ENCODE results near the gene PTPRC. TPM values are rescaled to one million over a fixed set of nuclear protein-coding genes. Genes with fewer than 3 reads are reported as not detected.

Gene PTPRC
- total RNA-seq, 1 donor from 2014 or later = 33.4 TPM

DNA sequence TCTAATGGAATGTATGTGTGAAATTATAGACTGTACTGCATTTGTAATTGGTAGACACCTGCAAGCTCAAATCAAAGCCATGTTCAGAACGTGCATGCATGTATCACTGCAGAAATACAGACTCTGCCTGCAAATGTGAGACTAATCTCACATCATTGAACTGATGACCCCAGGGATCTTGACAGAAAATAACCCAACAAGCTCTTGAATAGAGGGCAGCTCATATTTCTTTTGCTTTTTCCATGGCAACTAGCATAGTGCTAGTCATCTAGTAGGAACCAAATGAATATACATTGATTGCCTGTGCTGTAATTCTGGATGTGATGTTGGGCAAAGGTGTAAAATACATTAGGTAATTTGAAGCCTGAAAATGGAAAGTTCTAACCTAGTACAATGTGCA, 62.4 kb downstream of the PTPRC start:
- Histone ChIP-seq H3K4me3 (no peak overlapping the region), H3K36me3 (no peaks in the 10 kb centered on the region), H3K4me1 (no peaks in the 10 kb centered on the region), H3K27me3 (no peaks in the 10 kb centered on the region), H3K27ac (no peak overlapping the region), H3K9me3 (no peaks in the 10 kb centered on the region)
- DNase-seq (ENCODE audit: extremely low spot score in 2 of 2) = no peak
- TF ChIP-seq POLR2AphosphoS5 (IDR thresholded peaks at IDR 0.05; ENCODE audit: insufficient read depth in 1 of 2, low read depth in 1 of 2) = no peak
- TF ChIP-seq, protein P1, sequence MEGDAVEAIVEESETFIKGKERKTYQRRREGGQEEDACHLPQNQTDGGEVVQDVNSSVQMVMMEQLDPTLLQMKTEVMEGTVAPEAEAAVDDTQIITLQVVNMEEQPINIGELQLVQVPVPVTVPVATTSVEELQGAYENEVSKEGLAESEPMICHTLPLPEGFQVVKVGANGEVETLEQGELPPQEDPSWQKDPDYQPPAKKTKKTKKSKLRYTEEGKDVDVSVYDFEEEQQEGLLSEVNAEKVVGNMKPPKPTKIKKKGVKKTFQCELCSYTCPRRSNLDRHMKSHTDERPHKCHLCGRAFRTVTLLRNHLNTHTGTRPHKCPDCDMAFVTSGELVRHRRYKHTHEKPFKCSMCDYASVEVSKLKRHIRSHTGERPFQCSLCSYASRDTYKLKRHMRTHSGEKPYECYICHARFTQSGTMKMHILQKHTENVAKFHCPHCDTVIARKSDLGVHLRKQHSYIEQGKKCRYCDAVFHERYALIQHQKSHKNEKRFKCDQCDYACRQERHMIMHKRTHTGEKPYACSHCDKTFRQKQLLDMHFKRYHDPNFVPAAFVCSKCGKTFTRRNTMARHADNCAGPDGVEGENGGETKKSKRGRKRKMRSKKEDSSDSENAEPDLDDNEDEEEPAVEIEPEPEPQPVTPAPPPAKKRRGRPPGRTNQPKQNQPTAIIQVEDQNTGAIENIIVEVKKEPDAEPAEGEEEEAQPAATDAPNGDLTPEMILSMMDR (IDR thresholded peaks at IDR 0.05) = no peak
- no peak for TF ChIP-seq POLR2A (IDR thresholded peaks at IDR 0.05)
- intact Hi-C loops (cut with DNase I) = no loop called here

DNA sequence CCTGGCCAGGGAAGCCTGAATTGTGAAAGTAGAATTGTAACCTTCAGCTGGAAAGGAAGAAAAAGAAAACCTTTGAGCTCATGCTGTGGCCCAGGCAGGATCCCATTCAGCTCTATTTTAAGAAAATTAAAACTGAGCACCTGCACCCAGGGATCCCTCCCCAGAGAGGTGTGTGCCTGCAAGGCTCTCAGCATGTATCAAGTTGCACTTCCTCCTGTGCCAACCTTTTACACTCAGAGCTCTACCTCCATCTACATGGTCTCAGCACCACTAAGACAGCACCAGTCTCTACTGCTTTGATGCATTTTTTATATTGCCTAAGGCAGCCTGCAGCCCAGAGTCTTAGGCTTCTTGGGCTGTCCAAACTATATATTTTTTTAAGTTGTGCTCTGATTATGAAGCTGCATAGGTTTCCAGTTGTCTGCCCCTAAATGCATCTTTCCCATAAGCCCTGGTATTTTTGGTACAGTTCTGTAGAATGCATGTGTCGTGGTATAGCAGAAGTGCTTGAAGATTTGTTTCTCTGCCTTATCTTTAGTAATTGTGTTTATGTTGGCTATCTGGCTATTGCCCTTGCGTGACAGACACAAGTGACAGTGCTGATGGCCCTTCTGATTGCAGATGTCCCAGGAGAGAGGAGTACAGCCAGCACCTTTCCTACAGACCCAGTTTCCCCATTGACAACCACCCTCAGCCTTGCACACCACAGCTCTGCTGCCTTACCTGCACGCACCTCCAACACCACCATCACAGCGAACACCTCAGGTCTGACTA, 63.1 kb downstream of the PTPRC start:
- TF ChIP-seq, protein P1 (IDR thresholded peaks at IDR 0.05) = no peak
- TF ChIP-seq POLR2A (IDR thresholded peaks at IDR 0.05) (no peak), POLR2AphosphoS5 (IDR thresholded peaks at IDR 0.05; ENCODE audit: insufficient read depth in 1 of 2, low read depth in 1 of 2) (no peak)
- H3K9me3 ChIP-seq = no peaks in the 10 kb centered on the region
- H3K36me3 ChIP-seq = no peaks in the 10 kb centered on the region
- no peaks in the 10 kb centered on the region for H3K27me3 ChIP-seq
- intact Hi-C loops (cut with DNase I) = no loop called here
- no peak for DNase-seq (ENCODE audit: extremely low spot score in 2 of 2)
- H3K27ac ChIP-seq = no peak overlapping the region
- H3K4me1 ChIP-seq = no peaks in the 10 kb centered on the region
- no peak overlapping the region for H3K4me3 ChIP-seq

DNA sequence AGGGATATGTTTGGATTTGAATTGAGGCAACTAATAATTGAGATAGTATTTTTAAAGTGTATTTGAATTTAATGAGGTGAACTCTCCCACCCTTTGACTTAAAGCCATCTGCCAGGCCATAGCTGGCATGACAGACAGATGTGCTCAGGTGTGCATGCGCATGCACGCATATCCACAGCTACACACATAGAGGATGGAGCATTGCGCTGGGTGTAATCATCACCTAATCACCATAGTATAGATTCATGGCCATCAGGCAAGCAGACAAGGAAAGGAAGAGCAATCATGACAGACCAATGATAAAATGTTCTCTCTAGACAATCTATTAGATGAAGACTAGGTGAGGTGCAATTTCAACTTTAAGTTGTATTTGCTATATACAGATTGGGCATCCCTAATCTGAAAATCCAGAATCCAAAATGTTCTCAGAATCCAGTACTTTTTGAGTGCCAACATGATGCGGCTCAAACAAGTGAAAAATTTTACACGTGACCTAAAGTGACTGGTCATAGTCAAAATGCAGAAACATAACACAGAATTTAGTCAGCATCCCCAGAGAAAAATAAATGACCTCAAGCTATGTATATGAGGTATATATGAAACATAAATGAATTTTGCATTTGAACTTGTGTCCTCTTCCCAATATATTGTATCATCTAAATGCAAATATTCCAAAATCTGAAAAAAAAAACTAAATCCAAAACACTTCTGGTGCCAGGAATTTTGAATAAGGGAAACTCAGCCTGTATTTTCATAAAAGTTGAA, 70.1 kb downstream of the PTPRC start:
- no peak overlapping the region for H3K4me3 ChIP-seq
- no peaks in the 10 kb centered on the region for H3K4me1 ChIP-seq
- no peak overlapping the region for H3K27ac ChIP-seq
- DNase-seq (ENCODE audit: extremely low spot score in 2 of 2) = no peak
- H3K9me3 ChIP-seq = no peaks in the 10 kb centered on the region
- intact Hi-C loops (cut with DNase I) = no loop called here
- no peaks in the 10 kb centered on the region for H3K36me3 ChIP-seq
- no peak for TF ChIP-seq POLR2AphosphoS5 (IDR thresholded peaks at IDR 0.05; ENCODE audit: insufficient read depth in 1 of 2, low read depth in 1 of 2)
- TF ChIP-seq, protein P1 (IDR thresholded peaks at IDR 0.05) = no peak
- no peak for TF ChIP-seq POLR2A (IDR thresholded peaks at IDR 0.05)
- H3K27me3 ChIP-seq = no peaks in the 10 kb centered on the region

DNA sequence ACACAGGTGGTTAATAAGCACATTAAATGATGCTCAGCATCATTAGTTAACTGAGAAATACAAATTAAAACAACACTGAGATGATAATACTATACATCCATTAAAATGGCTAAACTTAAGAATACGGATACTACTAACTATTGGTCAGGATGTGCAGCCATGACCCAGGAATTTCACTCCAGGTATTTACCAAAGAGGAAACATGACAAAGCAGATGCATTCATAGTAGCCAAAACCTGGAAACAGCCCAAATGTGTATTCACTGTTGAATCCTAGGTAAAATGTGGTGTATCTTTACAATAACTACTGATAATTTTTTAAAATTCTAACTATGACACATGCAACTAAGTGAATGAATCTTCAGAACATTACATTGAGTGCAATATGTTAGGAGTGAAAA, 73.0 kb downstream of the PTPRC start:
- no peak for DNase-seq (ENCODE audit: extremely low spot score in 2 of 2)
- Histone ChIP-seq H3K9me3 (no peaks in the 10 kb centered on the region), H3K27ac (no peak overlapping the region), H3K4me3 (no peak overlapping the region), H3K4me1 (no peaks in the 10 kb centered on the region), H3K27me3 (no peaks in the 10 kb centered on the region), H3K36me3 (no peaks in the 10 kb centered on the region)
- intact Hi-C loops (cut with DNase I) = no loop called here
- TF ChIP-seq, protein P1 (IDR thresholded peaks at IDR 0.05) = no peak
- TF ChIP-seq POLR2AphosphoS5 (IDR thresholded peaks at IDR 0.05; ENCODE audit: insufficient read depth in 1 of 2, low read depth in 1 of 2) (no peak), POLR2A (IDR thresholded peaks at IDR 0.05) (no peak)

DNA sequence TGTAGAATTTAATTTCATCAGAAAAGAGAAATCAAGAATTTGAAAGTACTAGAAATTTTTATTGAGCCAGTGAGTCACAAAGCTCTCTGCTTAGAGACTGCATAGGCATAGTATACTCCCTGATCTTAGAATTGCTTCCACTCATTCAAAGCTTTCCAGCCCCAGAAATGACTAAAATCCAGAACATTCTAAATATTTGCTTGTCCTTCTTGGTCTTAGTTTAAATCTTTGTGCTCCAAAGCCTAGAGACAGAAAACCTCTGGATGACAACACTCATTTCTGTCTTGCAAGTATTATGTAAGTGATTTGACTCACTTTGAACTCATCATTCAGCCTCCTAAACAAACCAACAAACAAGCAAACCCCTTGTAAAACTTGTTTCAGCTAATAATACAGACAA, 74.2 kb downstream of the PTPRC start:
- no peak overlapping the region for H3K27ac ChIP-seq
- no peak for TF ChIP-seq POLR2AphosphoS5 (IDR thresholded peaks at IDR 0.05; ENCODE audit: insufficient read depth in 1 of 2, low read depth in 1 of 2)
- no peak for TF ChIP-seq POLR2A (IDR thresholded peaks at IDR 0.05)
- TF ChIP-seq, protein P1 (IDR thresholded peaks at IDR 0.05) = no peak
- no peaks in the 10 kb centered on the region for H3K36me3 ChIP-seq
- no peak for DNase-seq (ENCODE audit: extremely low spot score in 2 of 2)
- H3K27me3 ChIP-seq = no peaks in the 10 kb centered on the region
- H3K4me3 ChIP-seq = no peak overlapping the region
- intact Hi-C loops (cut with DNase I) = no loop called here
- H3K4me1 ChIP-seq = no peaks in the 10 kb centered on the region
- no peaks in the 10 kb centered on the region for H3K9me3 ChIP-seq

All from vagina (tissue), 2 donors.